Limb (tissue), 2 donors: ENCODE data around the gene TULP4.
"Not testable (repeated sequence)": the region's sequence is repeated elsewhere in the genome, so short reads cannot be mapped to it uniquely, and the experiment has no call there.

Source experiments
- DNase-seq, 2 donors: peaks; one replicate each; pipeline ENCODE4 v3.0.0-alpha.2; 2016; ENCODE audit errors: extremely low spot score in 2 of 2

Gene TULP4

DNA sequence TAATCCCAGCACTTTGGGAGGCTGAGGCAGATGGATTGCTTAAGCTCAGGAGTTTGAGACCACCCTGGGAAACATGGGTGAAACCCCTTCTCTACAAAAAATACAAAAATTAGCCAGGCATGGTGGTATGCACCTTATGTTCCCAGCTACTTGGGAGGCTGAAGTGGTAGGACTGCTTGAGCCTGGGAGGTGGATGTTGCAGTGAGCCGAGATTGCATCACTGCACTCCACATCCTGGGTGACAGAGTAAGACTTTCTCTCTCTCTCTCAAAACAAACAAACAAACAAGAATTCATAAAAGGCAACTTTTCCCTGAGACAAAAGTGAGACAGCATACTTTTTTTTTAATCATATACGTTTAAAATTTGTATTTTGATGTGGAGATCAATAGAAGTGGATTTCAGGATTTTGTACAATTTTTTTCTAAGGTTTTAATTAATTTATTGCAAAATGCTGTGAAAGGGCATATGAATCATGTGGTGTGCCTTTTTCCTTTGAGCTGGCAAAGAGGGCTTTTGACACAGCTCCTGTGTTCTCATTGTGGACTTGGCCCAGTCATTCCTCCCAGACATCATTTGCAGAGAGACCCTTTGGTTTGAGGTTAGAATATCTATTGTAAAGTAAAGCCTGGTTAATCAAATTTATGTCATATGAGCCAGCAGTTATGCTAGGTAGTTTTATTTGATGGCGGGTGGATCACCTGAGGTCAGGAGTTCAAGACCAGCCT lies 77.1 kb downstream of the TULP4 start:
- DNase-seq, result no peak

GRCh38 chr6:158391276-158391675 lies 79.0 kb downstream of the TULP4 start:
- no peak for DNase-seq

DNA sequence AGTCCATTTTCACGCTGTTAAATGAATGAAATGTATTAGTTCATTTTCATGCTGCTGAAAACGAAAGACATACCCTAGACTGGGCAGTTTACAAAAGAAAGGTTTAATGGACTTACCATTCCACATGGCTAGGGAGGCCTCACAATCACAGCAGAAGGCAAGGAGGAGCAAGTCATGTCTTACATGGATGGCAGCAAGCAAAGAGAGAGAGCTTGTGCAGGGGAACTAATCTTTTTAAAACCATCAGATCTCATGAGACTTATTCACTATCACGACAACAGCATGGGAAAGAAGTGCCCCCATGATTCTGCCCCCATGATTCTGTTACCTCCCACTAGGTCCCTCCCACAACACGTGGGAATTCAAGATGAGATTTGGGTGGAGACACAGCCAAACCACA lies 79.7 kb downstream of the TULP4 start:
- DNase-seq, result not testable (repeated sequence)

DNA sequence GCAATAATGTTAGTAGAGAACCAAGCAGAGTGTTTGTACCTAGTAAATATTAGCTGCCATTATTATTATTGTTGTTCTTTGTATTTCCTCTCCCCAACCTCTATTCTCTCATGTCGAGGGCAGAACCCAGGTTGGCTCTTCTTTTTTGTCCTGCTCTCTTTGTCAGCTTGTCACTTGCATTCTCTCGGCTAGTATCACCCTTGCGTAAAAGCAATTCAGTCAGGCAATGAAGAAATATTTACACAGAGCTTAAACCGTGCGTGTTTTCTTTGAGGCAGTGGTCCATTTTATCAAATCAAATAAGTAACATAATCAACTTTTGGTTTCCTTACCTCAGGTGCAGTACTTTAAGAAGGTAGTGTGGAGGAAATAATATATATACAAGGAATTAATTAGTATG lies 83.9 kb downstream of the TULP4 start:
- DNase-seq, result no peak

GRCh38 chr6:158397578-158397977 lies 85.3 kb downstream of the TULP4 start:
- DNase-seq, result no peak

GRCh38 chr6:158398252-158399024 lies 86.2 kb downstream of the TULP4 start:
- no peak for DNase-seq

DNA sequence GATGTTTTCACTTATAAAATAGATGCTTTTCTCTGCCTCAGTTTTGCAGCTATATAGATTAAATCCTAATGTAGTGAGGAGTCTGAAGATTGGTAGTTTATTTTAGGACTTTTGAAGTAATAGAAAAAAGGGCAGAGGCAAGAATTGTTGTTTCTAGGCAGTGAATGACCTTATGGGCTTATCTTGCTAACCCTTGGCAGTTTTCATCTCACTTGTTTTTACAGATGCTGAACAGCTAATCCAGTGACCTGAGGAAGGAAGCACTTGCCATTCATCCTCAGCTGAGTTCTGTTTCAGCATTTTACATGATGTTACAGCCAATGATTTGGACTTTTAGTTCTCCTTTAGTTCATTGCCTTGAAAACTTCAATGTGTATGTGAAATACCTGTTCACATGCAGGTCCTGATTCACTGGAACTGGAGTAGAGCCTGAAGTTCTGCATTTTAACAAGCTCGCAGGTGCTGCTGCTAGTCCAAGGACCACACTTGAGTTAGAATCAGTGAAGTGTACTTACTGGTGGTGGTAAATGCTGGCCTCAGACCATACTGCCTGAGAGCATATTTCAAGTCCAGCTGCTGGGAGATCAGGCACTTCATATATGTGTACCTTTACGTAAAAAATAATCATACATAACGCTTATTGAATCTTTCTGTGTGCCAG lies 86.9 kb downstream of the TULP4 start:
- no peak for DNase-seq

DNA sequence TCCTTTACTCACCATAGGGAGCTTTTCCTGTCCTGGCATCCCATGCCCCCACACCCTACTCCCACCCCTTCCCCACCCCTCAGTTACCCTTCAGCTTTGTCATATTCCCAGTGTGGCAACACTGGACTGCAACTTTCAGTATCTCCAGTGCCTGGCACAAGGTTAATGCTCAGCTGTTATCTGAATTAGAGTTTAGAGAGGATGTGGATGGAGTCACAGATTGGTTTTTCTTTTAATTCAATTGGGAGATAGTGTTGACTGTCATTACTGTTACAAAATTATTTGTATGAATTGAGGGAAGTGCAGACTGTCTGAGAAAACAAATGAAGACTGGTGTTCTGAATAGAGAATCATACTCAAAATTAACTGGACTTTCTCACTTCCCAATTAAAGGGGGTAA lies 89.9 kb downstream of the TULP4 start:
- no peak for DNase-seq

- DNase-seq, result not testable (repeated sequence)
Measured at GRCh38 chr6:158405321-158405831, 93.1 kb downstream of the TULP4 start.

DNA sequence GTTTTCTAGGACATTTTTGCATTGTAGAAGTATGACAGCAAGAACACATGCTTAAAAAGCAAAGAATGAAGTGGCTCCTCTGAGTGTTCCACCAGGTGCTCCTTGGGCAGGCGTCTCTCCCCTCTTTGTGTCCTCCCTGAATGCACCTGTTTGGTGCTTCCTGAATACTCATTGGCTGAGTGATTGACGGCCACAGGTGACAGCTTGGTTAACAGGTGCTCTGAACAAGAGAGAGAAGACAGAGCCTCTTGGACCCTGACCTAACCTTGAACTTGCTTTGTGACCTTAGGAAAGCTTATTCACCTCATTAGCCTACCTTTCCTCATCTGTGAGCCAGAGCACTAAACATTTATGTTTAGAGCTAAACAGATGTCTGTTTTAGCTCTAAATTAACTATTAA lies 93.7 kb downstream of the TULP4 start:
- no peak for DNase-seq

- no peak for DNase-seq
Measured at GRCh38 chr6:158406736-158407135, 94.5 kb downstream of the TULP4 start.

- no peak for DNase-seq
Measured at GRCh38 chr6:158408013-158408412, 95.7 kb downstream of the TULP4 start.

DNA sequence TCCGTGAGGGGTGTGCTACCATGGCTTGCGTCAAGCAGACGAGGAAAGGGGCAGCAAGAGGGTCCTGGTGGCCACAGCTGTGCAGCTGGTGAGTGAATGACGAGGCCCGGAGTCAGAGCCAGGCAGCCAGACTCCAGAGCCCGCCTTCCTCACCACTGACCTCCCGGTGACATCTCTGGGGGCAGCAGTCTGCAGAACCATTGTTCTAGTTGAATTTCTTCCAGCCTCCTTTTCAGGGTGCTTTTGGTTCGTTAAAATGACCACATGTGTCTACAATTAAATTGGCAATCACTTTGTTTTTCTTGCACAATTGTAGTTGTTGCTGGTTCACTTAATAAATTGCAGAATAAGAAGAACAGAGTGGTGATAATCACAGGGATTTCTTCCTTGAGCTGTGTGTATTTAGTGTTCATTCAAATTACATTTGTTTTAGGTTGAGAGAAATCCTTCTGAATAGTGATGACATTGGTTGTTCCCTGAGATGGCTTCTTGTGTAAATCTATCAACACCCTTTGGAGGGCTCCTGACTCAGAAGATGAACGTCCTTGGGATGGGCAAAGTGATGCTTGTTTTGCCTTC lies 96.4 kb downstream of the TULP4 start:
- peak; percentile 32 to 49 for DNase-seq

DNA sequence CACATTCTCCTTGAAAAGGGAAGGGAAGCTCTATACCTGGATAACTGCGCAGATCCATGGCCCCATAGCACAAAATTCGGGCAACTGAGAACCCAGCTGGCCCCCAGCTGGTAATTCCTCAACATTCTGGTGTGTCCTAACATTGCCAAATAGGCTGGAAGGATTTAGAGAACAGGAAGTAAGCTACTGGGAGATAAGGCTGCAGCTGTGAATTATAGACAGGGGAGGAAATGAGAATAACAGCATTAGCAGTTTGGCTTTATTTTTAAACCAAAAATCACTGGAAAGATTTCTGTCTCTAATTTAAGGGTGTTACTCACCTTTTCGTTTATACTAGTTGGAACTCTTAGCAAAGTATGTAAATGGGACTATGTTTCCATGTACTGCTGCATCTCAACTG lies 97.2 kb downstream of the TULP4 start:
- no peak for DNase-seq

DNA sequence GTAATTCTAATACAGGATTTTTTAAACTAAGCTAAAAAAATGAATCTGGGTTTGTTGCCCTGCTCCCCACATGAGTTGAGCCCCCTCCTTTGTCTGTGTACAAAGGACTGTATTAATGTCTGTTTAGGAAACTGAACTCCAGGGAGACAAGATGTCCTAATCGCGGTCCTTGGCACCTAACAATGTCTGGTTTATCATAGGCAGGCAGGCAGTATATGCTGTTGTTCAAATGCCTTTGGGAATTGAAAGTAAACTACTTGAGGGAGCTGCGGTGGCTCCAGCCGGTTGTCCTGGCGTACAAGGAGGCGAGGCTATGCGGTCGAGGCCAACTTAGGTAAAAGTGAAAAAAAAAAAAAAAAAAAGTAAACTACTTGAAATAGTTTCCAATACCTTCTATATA lies 98.5 kb downstream of the TULP4 start:
- no peak for DNase-seq

DNA sequence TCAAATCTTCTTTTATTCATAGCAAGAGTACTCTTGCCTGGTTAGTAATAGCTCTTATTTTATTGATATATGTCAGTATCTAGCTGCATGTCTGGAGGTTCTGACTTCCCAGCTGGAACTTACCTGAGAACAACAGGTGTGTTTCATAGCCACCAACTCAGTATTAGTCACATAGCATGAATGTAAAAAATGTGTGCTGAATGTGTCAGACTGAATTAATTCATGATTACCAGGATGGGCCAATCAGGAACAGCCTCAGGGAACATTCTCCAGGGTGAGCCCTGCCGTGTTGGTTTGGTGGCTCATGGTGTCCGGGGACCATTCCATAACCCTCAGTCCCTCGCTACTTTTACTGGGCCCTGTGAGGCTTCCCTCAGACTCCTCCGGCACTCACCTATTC lies 99.7 kb downstream of the TULP4 start:
- no peak for DNase-seq

GRCh38 chr6:158413028-158413427 lies 100.8 kb downstream of the TULP4 start:
- DNase-seq, result no peak

GRCh38 chr6:158413814-158414565 lies 101.7 kb downstream of the TULP4 start:
- DNase-seq, result no peak

DNA sequence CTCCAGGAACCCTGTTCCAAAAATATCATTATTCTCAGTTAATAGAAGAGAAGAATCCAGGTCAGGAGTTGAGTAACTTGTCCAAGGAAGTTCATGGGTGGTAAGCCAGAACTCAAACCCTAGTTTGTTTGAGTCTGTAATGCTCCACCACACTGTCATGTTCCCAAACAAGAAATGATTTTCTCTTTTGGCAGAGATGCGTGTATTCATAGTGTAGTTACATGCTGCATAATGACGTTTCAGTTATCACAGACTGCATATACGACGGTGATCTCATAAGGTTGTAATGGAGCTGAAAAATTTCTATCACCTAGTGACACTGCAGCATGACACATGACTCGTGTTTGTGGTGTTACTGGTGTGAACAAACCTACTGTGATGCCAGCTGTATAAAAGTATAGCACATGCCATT lies 102.6 kb downstream of the TULP4 start:
- no peak for DNase-seq

DNA sequence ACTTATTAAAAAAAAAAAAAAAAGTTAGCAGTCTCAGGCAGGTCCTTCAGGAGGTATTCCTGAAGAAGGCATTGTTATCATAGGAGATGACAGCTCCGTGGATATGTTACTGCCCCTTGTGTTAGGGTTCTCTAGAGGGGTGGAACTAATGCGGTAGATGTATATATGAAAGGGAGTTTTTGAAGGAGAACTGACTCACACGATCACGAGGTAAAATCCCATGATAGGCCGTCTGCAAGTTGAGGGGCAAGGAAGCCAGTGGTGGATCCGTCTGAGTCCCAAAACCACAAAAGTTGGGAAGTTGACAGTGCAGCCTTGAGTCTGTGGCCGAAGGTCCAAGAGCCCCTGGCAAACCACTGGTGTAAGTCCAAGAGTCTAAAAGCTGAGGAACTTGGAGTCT lies 103.4 kb downstream of the TULP4 start:
- DNase-seq, result no peak
